HCT116 (cell line): ENCODE measurements around the gene CHST11. TPM values are rescaled to one million over a fixed set of nuclear protein-coding genes. Genes with fewer than 3 reads are reported as not detected.
A peak's percentile ranks its signal among the peaks of the same experiment; 100 is the strongest.

ENCODE experiments used
- ATAC-seq: fragments of 200-7000 bp; cut with Tn5 transposase; 2 replicates; pipeline ENCODE4 v1.9.1; 2020; ENCODE audit warnings: mild to moderate bottlenecking, moderate library complexity
- BruUV-seq: library from RNA; stranded (reverse); fragments of 400-500 nt; replicated peaks from 2 replicates; lab custom pipeline; 2021; lab: Mats Ljungman, UMichigan
- CTCF ChIA-PET: fragments of 300-600 bp; sonication (Branson Sonifier 250); formaldehyde crosslinking; loops from one replicate; lab custom pipeline; 2021; ENCODE audit warnings: antibody characterized with exemption; lab: Charles Lee
- POLR2A ChIA-PET: fragments of 300-600, 350-600 bp; sonication (Branson Sonifier 250); formaldehyde crosslinking; loops from one replicate; lab custom pipeline; 2021; ENCODE audit warnings: antibody characterized with exemption; lab: Charles Lee
- RAD21 ChIA-PET, 2 experiments: fragments of 300-600 bp; sonication (Branson Sonifier 250); formaldehyde crosslinking; loops; one replicate each; lab custom pipeline; 2023; ENCODE audit warnings: low total read pairs in 2 of 2; ENCODE audit not compliant: uncharacterized antibody in 2 of 2, unreplicated experiment in 2 of 2, low non-redundant PET in 1 of 2; lab: Charles Lee
- DNase-seq: peaks from one replicate; pipeline ENCODE4 v3.0.0-alpha.2; 2010; ENCODE audit warnings: low read depth, low spot score
- H2AFZ ChIP-seq: fragments of 200-600 bp; shearing (Covaris generic), sonication (generic); 2 replicates; pipeline ENCODE4 v1.6.1; 2017; ENCODE audit warnings: low read depth, mixed run types, mixed read lengths, antibody characterized with exemption, low read length; ENCODE audit not compliant: poor library complexity, severe bottlenecking
- H3K27ac ChIP-seq: 2 replicates; pipeline ENCODE4 v1.5.1; 2012; ENCODE audit warnings: low read depth, low read length
- H3K27me3 ChIP-seq: fragments of 200-600 bp; sonication (generic); 2 replicates; pipeline ENCODE4 v1.6.1; 2016; ENCODE audit warnings: mixed run types, low read length, mixed read lengths; ENCODE audit not compliant: insufficient read depth
- H3K36me3 ChIP-seq, 2 experiments: fragments of 200-500 bp in 1 of 2; fragments of 200-600 bp in 1 of 2; sonication (Bioruptor generic) in 1 of 2; sonication (generic) in 1 of 2; 2 replicates each; pipeline versions ENCODE4 v1.5.1 to v1.6.1; 2014 to 2016; ENCODE audit warnings: low read length in 2 of 2, inconsistent platforms in 1 of 2, mixed read lengths in 1 of 2, mixed run types in 1 of 2; ENCODE audit not compliant: insufficient read depth in 2 of 2, control insufficient read depth in 1 of 2
- H3K4me1 ChIP-seq, 2 experiments: fragments of 200-600 bp in 1 of 2; sonication (generic) in 1 of 2; 2 replicates each; pipeline versions ENCODE4 v1.5.1 to v1.6.1; 2012 to 2017; ENCODE audit warnings: low read length in 2 of 2, inconsistent platforms in 1 of 2, mild to moderate bottlenecking in 1 of 2, mixed read lengths in 1 of 2, mixed run types in 1 of 2, moderate library complexity in 1 of 2; ENCODE audit not compliant: insufficient read depth in 2 of 2, control insufficient read depth in 1 of 2
- H3K4me2 ChIP-seq: fragments of 200-600 bp; sonication (generic); 2 replicates; pipeline ENCODE4 v1.6.1; 2017; ENCODE audit warnings: mixed run types, low read length, mixed read lengths
- H3K4me3 ChIP-seq, 2 experiments: fragments of 200-600 bp in 1 of 2; sonication (generic) in 1 of 2; replicated peaks in 1 of 2; 2 replicates each; pipeline ENCODE4 v1.5.1; 2011 to 2016; ENCODE audit warnings: low read length in 2 of 2, control low read depth in 1 of 2, low read depth in 1 of 2, mild to moderate bottlenecking in 1 of 2, mixed read lengths in 1 of 2, mixed run types in 1 of 2
- H3K79me2 ChIP-seq: fragments of 200-600 bp; sonication (generic); 2 replicates; pipeline ENCODE4 v1.6.1; 2017; ENCODE audit warnings: mild to moderate bottlenecking, mixed run types, low read length, moderate library complexity, mixed read lengths; ENCODE audit not compliant: insufficient read depth
- H3K9ac ChIP-seq: fragments of 200-600 bp; sonication (generic); 2 replicates; pipeline ENCODE4 v1.6.1; 2016; ENCODE audit warnings: low read length, mixed read lengths
- H3K9me2 ChIP-seq: fragments of 200-600 bp; sonication (generic), shearing (Covaris generic); 2 replicates; pipeline ENCODE4 v1.6.1; 2017; ENCODE audit warnings: mixed run types, mild to moderate bottlenecking, moderate library complexity; ENCODE audit not compliant: insufficient read depth
- H3K9me3 ChIP-seq, 2 experiments: fragments of 200-500 bp in 1 of 2; fragments of 200-600 bp in 1 of 2; sonication (Bioruptor generic) in 1 of 2; sonication (generic) in 1 of 2; 2 replicates each; pipeline ENCODE4 v1.6.1; 2014 to 2017; ENCODE audit warnings: low read length in 2 of 2, mixed read lengths in 2 of 2, inconsistent platforms in 1 of 2, low read depth in 1 of 2, mild to moderate bottlenecking in 1 of 2, mixed run types in 1 of 2, moderate library complexity in 1 of 2; ENCODE audit not compliant: control insufficient read depth in 1 of 2, insufficient read depth in 1 of 2
- H4K20me1 ChIP-seq: fragments of 200-600 bp; sonication (generic), shearing (Covaris generic); 2 replicates; pipeline ENCODE4 v1.6.1; 2017; ENCODE audit warnings: mixed run types, mild to moderate bottlenecking, moderate library complexity; ENCODE audit not compliant: insufficient read depth
- ATF3 ChIP-seq: IDR thresholded peaks from 2 replicates; pipeline ENCODE4 v1.6.1; 2012
- CBX3 ChIP-seq: IDR thresholded peaks from 2 replicates; pipeline ENCODE4 v1.6.1; 2012; ENCODE audit warnings: low read depth
- CEBPB ChIP-seq: IDR thresholded peaks from 2 replicates; pipeline ENCODE4 v1.6.1; 2012; ENCODE audit warnings: low read depth
- CTCF ChIP-seq, 3 experiments: fragments of 200-600 bp in 1 of 3; sonication (generic) in 1 of 3; IDR thresholded peaks in 2 of 3; conservative IDR thresholded peaks in 1 of 3; 2 replicates each; pipeline ENCODE4 v1.5.1; 2012 to 2017; ENCODE audit warnings: low read depth in 2 of 3, low read length in 2 of 3, antibody characterized with exemption in 1 of 3, borderline replicate concordance in 1 of 3, control low read depth in 1 of 3, mild to moderate bottlenecking in 1 of 3, mixed read lengths in 1 of 3, mixed run types in 1 of 3, moderate library complexity in 1 of 3; ENCODE audit not compliant: insufficient read depth in 1 of 3
- EZH2 ChIP-seq: fragments of 200-600 bp; sonication (generic); IDR thresholded peaks from 2 replicates; pipeline ENCODE4 v1.6.1; 2017; ENCODE audit warnings: antibody characterized with exemption, mixed run types
- JUND ChIP-seq: IDR thresholded peaks from 2 replicates; pipeline ENCODE4 v1.6.1; 2012
- MAX ChIP-seq: IDR thresholded peaks from 2 replicates; pipeline ENCODE4 v1.6.1; 2012
- POLR2AphosphoS5 ChIP-seq: IDR thresholded peaks from 2 replicates; pipeline ENCODE4 v1.6.1; 2011; ENCODE audit warnings: mild to moderate bottlenecking, low read depth, low read length, moderate library complexity
- RAD21 ChIP-seq: IDR thresholded peaks from 2 replicates; pipeline ENCODE4 v1.6.1; 2012; ENCODE audit warnings: low read depth, mild to moderate bottlenecking
- SIN3A ChIP-seq: IDR thresholded peaks from 2 replicates; pipeline ENCODE4 v1.6.1; 2012; ENCODE audit warnings: low read depth
- SP1 ChIP-seq: IDR thresholded peaks from 2 replicates; pipeline ENCODE4 v1.6.1; 2012; ENCODE audit warnings: low read depth
- SRF ChIP-seq: IDR thresholded peaks from 2 replicates; pipeline ENCODE4 v1.6.1; 2012; ENCODE audit warnings: low read depth
- ZFX ChIP-seq: fragments of 450-650 bp; IDR thresholded peaks from 2 replicates; pipeline ENCODE4 v1.6.1; 2017
- ZNF274 ChIP-seq: fragments of 200-500 bp; sonication (Bioruptor generic); IDR thresholded peaks from 2 replicates; pipeline ENCODE4 v1.6.1; 2014; ENCODE audit warnings: mild to moderate bottlenecking, low read depth, low read length, inconsistent platforms
- intact Hi-C: fragments of 100-400 bp; cut with micrococcal nuclease; formaldehyde crosslinking; loops from 2 replicates; pipeline ENCODE4 v1.10.0; 2022
- total RNA-seq: library from RNA; stranded (reverse); gene quantifications from one replicate; pipeline ENCODE4 v1.2.1, GENCODE V29; 2021; ENCODE audit not compliant: unreplicated experiment

The CHST11 gene
- total RNA-seq, 1 experiment from 2014 or later: 10.1 TPM

- TF ChIP-seq CEBPB (no peak), RAD21 (peak; percentile 54), CBX3 (peak; percentile 24; the same call in 1 of the 2 replicates), CTCF (IDR thresholded peaks at IDR 0.05 in 2 of 3, conservative IDR thresholded peaks at IDR 0.05 in 1 of 3; ENCODE audit: borderline replicate concordance in 1 of 3, insufficient read depth in 1 of 3, low read depth in 2 of 3, low read length in 2 of 3) (peak; percentile 26 to 95 (median 91); a peak in 5 of 6 replicates)
- H3K4me3 ChIP-seq: peak overlapping the region; percentile 17 to 43
- peak; percentile 22 for DNase-seq
- CTCF ChIA-PET: interaction anchor here (0.5 to 1.4 kb wide), 12 partner anchors 10 to 254 kb away, joined by 3 to 8 read pairs (median 3); no protein-coding TSS in a partner anchor
- POLR2A ChIA-PET: interaction anchor here (1.3 kb wide), 1 partner anchor 12 kb away, joined by 3 read pairs; no protein-coding TSS in a partner anchor
- no peaks in the 10 kb centered on the region for H3K36me3 ChIP-seq
- H3K27me3 ChIP-seq: no peaks in the 10 kb centered on the region
- no TSS peak for BruUV-seq
- RAD21 ChIA-PET: interaction anchor here in 1 of 2 experiments (1.0 kb wide), 1 partner anchor 409 kb away, joined by 6 read pairs; no protein-coding TSS in a partner anchor
- H4K20me1 ChIP-seq: no peaks in the 10 kb centered on the region
- peaks cover 5 to 29% of the 10 kb centered on the region in 2 experiments for H3K4me1 ChIP-seq
- H2AFZ ChIP-seq: peak overlapping the region; percentile 97
- peak; percentile 92 for ATAC-seq
- H3K79me2 ChIP-seq: no peaks in the 10 kb centered on the region
- H3K4me2 ChIP-seq: peak overlapping the region; percentile 68
- no peak overlapping the region for H3K9ac ChIP-seq
- no peaks in the 10 kb centered on the region for H3K9me2 ChIP-seq
- no peaks in the 10 kb centered on the region for H3K9me3 ChIP-seq
- intact Hi-C loops: no loop called here
- no peak overlapping the region for H3K27ac ChIP-seq
Observed at GRCh38 chr12:104790296-104791125, 333.8 kb downstream of the CHST11 start.

- peak; percentile 70 for ATAC-seq
- RAD21 ChIA-PET: no interaction called here
- Histone ChIP-seq H3K79me2 (no peaks in the 10 kb centered on the region), H3K4me2 (peak overlapping the region; percentile 47), H3K4me3 (no peak overlapping the region), H3K27ac (no peak overlapping the region), H3K9ac (no peak overlapping the region), H3K4me1 (peaks cover 5 to 29% of the 10 kb centered on the region in 2 experiments), H4K20me1 (no peaks in the 10 kb centered on the region), H3K9me2 (no peaks in the 10 kb centered on the region), H2AFZ (peak overlapping the region; percentile 80), H3K27me3 (no peaks in the 10 kb centered on the region), H3K9me3 (no peaks in the 10 kb centered on the region), H3K36me3 (no peaks in the 10 kb centered on the region)
- BruUV-seq: no TSS peak
- CTCF ChIA-PET: no interaction called here
- POLR2A ChIA-PET: no interaction called here
- peak; percentile 39 for DNase-seq
- intact Hi-C loops: no loop called here
- TF ChIP-seq ZFX (no peak), ZNF274 (no peak), MAX (no peak), CTCF (IDR thresholded peaks at IDR 0.05 in 2 of 3, conservative IDR thresholded peaks at IDR 0.05 in 1 of 3; ENCODE audit: borderline replicate concordance in 1 of 3, insufficient read depth in 1 of 3, low read depth in 2 of 3, low read length in 2 of 3) (no peak), CBX3 (0 out of 2 replicates have a peak, but pooled peaks have one; percentile 39), JUND (peak; percentile 58), SP1 (no peak), CEBPB (no peak), SRF (no peak), SIN3A (no peak), ATF3 (no peak), POLR2AphosphoS5 (no peak), EZH2 (no peak)
Observed at GRCh38 chr12:104792570-104792969, 335.8 kb downstream of the CHST11 start.
